Activated CD8-positive, alpha-beta T cell treated with anti-CD3 and anti-CD28 coated beads for 36 hours (primary cell): ENCODE measurements around the gene IFI27L2. TPM values are rescaled to one million over a fixed set of nuclear protein-coding genes. Genes with fewer than 3 reads are reported as not detected.

Experiments
- ATAC-seq: fragments of 200-7000 bp; cut with Tn5 transposase; one replicate; pipeline ENCODE4 v1.10.0; 2021; ENCODE audit warnings: mild to moderate bottlenecking, moderate library complexity
- CTCF ChIA-PET: fragments of 350-600 bp; sonication (Branson Sonifier 250); formaldehyde crosslinking; loops from one replicate; lab custom pipeline; 2021; ENCODE audit warnings: antibody characterized with exemption; lab: Charles Lee
- POLR2A ChIA-PET: fragments of 350-600 bp; sonication (Branson Sonifier 250); formaldehyde crosslinking; loops from one replicate; lab custom pipeline; 2021; ENCODE audit warnings: antibody characterized with exemption; lab: Charles Lee
- DNase-seq: peaks from one replicate; pipeline ENCODE4 v3.0.0-alpha.2; 2020
- H3K27ac Mint-ChIP-seq: one replicate; pipeline ENCODE4 v1.8.0; 2021; ENCODE audit warnings: mild to moderate bottlenecking, mixed read lengths
- H3K27me3 Mint-ChIP-seq: one replicate; pipeline ENCODE4 v1.8.0; 2021; ENCODE audit warnings: mixed read lengths
- H3K36me3 Mint-ChIP-seq: one replicate; pipeline ENCODE4 v1.8.0; 2021; ENCODE audit warnings: low read depth, mixed read lengths
- H3K4me1 Mint-ChIP-seq: one replicate; pipeline ENCODE4 v1.8.0; 2021; ENCODE audit warnings: low read depth, mixed read lengths
- H3K4me3 Mint-ChIP-seq: one replicate; pipeline ENCODE4 v1.8.0; 2021; ENCODE audit warnings: mild to moderate bottlenecking, moderate library complexity, mixed read lengths
- H3K9me3 Mint-ChIP-seq: one replicate; pipeline ENCODE4 v1.8.0; 2021; ENCODE audit warnings: mixed read lengths
- intact Hi-C: fragments of 100-400 bp; cut with micrococcal nuclease; formaldehyde crosslinking; loops from one replicate; pipeline ENCODE4 v1.10.0; 2022
- total RNA-seq, 2 experiments: library from RNA; stranded (reverse); gene quantifications; one replicate each; pipeline ENCODE4 v1.2.3, GENCODE V29; 2021
- TF ChIP-seq, protein P1 (sequence below): fragments of 200-600 bp; IDR thresholded peaks from one replicate; pipeline ENCODE4 v1.8.0; 2022; ENCODE audit warnings: antibody characterized with exemption, mild to moderate bottlenecking

IFI27L2 gene
- total RNA-seq, 2 experiments from 2014 or later = 43.0 to 44.5 TPM

GRCh38 chr14:94175011-94175745, 45.8 kb upstream of the IFI27L2 start:
- no peak for DNase-seq
- intact Hi-C loops = no loop called here
- ChIA-PET CTCF (interaction anchor here (1.0 to 3.4 kb wide), 5 partner anchors 39 to 235 kb away, joined by 3 to 25 read pairs (median 13); no protein-coding TSS in a partner anchor), POLR2A (interaction anchor here (0.9 to 1.0 kb wide), 2 partner anchors 43 to 45 kb away, joined by 3 to 4 read pairs; no protein-coding TSS in a partner anchor)
- Mint-ChIP-seq H3K4me1 (peaks cover 18% of the 10 kb centered on the region), H3K4me3 (peak overlapping the region; percentile 68), H3K36me3 (no peaks in the 10 kb centered on the region), H3K9me3 (no peaks in the 10 kb centered on the region), H3K27me3 (peaks cover 35% of the 10 kb centered on the region), H3K27ac (no peak overlapping the region)
- ATAC-seq = no peak
- TF ChIP-seq, protein P1, sequence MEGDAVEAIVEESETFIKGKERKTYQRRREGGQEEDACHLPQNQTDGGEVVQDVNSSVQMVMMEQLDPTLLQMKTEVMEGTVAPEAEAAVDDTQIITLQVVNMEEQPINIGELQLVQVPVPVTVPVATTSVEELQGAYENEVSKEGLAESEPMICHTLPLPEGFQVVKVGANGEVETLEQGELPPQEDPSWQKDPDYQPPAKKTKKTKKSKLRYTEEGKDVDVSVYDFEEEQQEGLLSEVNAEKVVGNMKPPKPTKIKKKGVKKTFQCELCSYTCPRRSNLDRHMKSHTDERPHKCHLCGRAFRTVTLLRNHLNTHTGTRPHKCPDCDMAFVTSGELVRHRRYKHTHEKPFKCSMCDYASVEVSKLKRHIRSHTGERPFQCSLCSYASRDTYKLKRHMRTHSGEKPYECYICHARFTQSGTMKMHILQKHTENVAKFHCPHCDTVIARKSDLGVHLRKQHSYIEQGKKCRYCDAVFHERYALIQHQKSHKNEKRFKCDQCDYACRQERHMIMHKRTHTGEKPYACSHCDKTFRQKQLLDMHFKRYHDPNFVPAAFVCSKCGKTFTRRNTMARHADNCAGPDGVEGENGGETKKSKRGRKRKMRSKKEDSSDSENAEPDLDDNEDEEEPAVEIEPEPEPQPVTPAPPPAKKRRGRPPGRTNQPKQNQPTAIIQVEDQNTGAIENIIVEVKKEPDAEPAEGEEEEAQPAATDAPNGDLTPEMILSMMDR = no peak

DNA sequence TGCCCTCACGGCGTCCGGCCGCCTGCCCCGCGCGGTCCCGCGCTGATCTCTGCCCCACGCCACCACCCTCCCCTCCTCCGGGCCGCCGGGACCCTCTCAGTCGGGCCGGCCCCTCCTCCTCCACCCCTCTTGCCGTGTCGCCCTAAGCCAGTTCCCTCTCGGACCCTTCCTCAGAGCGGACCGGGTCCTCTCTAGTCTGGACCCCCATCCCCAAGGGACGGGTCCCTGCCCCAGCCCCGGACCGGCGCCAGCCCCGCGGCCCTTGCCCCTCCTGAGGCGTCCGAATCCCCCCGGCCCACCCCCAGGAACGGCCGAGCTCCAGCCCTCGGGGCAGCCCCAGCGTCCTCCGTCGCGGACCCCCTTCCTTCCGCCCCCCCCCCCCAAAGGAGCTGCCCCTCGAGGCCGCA, 45.2 kb upstream of the IFI27L2 start:
- intact Hi-C loops = no loop called here
- peaks cover 35% of the 10 kb centered on the region for H3K27me3 Mint-ChIP-seq
- DNase-seq (no peak), ATAC-seq (no peak)
- ChIA-PET CTCF (interaction anchor here (2.7 to 3.4 kb wide), 3 partner anchors 38 to 139 kb away, joined by 13 to 25 read pairs (median 14); no protein-coding TSS in a partner anchor), POLR2A (interaction anchor here (0.9 kb wide), 1 partner anchor 44 kb away, joined by 3 read pairs; no protein-coding TSS in a partner anchor)
- H3K36me3 Mint-ChIP-seq = no peaks in the 10 kb centered on the region
- H3K9me3 Mint-ChIP-seq = no peaks in the 10 kb centered on the region
- no peak overlapping the region for H3K27ac Mint-ChIP-seq
- H3K4me3 Mint-ChIP-seq = peak overlapping the region; percentile 68
- TF ChIP-seq, protein P1 = no peak
- peaks cover 18% of the 10 kb centered on the region for H3K4me1 Mint-ChIP-seq

DNA sequence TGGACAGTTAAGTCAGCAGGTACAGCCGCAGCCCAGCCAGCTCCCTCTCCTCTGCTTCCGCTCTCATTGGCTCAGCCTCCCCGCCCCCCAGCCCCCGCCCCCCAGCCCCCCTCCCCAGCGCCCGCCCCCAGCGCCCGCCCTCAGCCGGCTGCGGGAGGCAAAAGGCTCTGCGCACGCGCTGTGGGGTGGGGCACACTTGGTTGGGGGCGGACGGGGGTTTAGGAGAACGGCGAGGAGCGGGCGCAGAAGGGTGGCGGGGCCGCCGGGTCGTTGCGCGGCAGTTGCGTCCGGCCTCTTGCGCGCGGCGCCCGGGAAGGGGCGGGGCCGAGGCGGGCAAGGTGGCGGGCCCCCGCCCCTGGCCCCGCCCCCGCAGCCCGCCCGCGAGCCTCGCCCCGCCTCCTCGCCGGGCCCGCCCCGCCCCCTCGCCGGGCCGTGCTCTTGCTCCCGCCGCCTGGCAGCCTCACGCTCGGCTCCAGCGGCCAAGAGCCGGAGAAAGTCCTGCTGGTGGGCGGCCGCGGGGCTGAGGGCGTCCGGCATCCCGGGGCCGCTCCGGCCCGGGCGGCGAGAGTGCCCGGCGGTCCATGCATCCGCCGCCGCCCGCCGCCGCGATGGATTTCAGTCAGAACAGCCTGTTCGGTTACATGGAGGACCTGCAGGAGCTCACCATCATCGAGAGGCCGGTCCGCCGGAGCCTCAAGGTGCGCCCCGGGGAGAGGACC, 44.6 kb upstream of the IFI27L2 start, which contains the start of gene PPP4R4:
Gene PPP4R4 (plus strand): TSS at position 438 of the 719 bp plus-strand sequence. CDS start 144 bp downstream, at position 582.
- ATAC-seq (peak; percentile 96), DNase-seq (peak; percentile 89)
- H3K9me3 Mint-ChIP-seq = no peaks in the 10 kb centered on the region
- H3K27me3 Mint-ChIP-seq = peaks cover 31% of the 10 kb centered on the region
- TF ChIP-seq, protein P1 = no peak
- intact Hi-C loops = no loop called here
- H3K36me3 Mint-ChIP-seq = no peaks in the 10 kb centered on the region
- peak within 1 kb of the TSS; percentile 71 for H3K4me3 Mint-ChIP-seq
- H3K27ac Mint-ChIP-seq = no peak within 1 kb of the TSS
- ChIA-PET POLR2A (interaction anchor here (0.9 kb wide), 1 partner anchor 43 kb away, joined by 3 read pairs; no protein-coding TSS in a partner anchor), CTCF (interaction anchor here (2.7 to 3.4 kb wide), 3 partner anchors 38 to 138 kb away, joined by 13 to 25 read pairs (median 14); no protein-coding TSS in a partner anchor)
- peaks cover 18% of the 10 kb centered on the region for H3K4me1 Mint-ChIP-seq

GRCh38 chr14:94173471-94173884, 44.1 kb upstream of the IFI27L2 start:
- no peaks in the 10 kb centered on the region for H3K36me3 Mint-ChIP-seq
- CTCF ChIA-PET = interaction anchor here (3.4 kb wide), 1 partner anchor 37 kb away, joined by 25 read pairs; no protein-coding TSS in a partner anchor
- TF ChIP-seq, protein P1 = no peak
- H3K27me3 Mint-ChIP-seq = peaks cover 31% of the 10 kb centered on the region
- H3K27ac Mint-ChIP-seq = no peak overlapping the region
- intact Hi-C loops = no loop called here
- H3K9me3 Mint-ChIP-seq = no peaks in the 10 kb centered on the region
- ATAC-seq (no peak), DNase-seq (peak; percentile 34)
- POLR2A ChIA-PET = interaction anchor here (0.8 kb wide), 1 partner anchor 86 kb away, joined by 3 read pairs; no protein-coding TSS in a partner anchor
- peaks cover 18% of the 10 kb centered on the region for H3K4me1 Mint-ChIP-seq
- H3K4me3 Mint-ChIP-seq = peak overlapping the region; percentile 71
